ENCODE data around the gene TNNI3.
"Not testable (repeated sequence)": the region's sequence is repeated elsewhere in the genome, so short reads cannot be mapped to it uniquely, and the experiment has no call there.

The TNNI3 gene

DNA sequence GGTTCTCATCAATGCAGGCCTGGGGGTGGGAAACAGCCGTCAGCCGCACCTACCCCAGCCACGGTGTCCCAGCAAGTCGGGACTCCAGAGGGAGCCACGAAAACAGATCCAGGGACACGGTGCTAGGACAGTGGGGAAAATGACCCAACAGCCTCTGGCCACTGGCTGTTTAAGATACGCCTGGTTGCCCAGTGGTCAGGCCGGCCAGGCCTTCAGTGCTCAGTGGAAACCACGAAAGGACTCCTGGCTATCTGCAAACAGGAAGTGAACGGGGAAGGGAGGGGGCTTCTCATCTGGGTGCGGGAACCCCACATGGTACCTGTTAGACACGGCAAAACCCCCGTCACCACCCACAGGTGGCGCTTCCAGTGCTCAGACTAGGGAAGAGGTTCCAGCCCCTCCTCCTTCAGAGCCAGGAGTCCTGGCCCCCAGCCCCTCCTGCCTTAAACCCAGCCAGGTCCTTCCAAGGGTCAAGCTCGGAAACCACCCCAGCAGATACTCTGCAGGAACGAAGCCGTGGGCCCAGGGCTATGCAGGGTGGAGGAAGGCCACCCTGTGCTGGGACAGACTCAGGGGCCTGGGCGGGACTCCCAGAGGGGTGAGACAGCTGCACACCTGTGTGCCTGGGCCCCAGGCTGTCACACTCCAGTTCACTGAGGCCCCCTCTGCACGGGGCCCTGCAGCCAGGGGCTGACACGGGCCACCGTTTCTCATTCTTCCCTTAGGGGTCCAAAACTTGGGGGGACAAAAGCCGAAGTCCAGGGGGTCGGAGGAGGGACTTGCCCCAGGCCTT, 44.6 kb downstream of the TNNI3 start:
- no peak for DNase-seq (ENCODE audit: low read depth)

DNA sequence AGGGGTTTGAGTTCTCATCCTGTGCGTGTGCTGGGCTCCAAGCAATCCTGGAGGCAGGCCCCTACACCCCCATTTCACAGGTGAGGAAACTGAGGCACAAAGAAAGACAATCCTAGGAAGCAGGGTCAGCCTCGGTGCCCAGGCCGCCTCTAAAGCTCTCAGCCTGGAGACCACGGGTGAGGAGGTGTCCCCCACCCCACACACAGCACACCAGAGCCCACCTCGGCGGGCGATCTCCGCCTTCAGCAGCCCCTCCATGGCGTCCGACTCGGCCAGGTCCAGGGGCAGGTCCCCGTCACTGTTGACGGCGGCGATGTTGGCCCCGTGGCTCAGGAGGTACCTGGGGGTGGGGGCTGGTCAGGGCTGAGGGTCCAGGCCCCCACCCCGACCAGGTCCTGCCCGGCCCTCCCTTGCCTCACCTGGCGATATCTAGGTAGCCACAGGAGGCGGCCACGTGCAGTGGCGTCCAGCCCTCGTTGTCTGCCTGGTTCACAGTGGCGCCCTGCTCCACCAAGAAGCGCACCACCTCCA, 45.2 kb downstream of the TNNI3 start:
- DNase-seq (ENCODE audit: low read depth), result no peak

- DNase-seq (ENCODE audit: low read depth), result no peak
Measured at GRCh38 chr19:55111238-55111831, 46.2 kb downstream of the TNNI3 start.

DNA sequence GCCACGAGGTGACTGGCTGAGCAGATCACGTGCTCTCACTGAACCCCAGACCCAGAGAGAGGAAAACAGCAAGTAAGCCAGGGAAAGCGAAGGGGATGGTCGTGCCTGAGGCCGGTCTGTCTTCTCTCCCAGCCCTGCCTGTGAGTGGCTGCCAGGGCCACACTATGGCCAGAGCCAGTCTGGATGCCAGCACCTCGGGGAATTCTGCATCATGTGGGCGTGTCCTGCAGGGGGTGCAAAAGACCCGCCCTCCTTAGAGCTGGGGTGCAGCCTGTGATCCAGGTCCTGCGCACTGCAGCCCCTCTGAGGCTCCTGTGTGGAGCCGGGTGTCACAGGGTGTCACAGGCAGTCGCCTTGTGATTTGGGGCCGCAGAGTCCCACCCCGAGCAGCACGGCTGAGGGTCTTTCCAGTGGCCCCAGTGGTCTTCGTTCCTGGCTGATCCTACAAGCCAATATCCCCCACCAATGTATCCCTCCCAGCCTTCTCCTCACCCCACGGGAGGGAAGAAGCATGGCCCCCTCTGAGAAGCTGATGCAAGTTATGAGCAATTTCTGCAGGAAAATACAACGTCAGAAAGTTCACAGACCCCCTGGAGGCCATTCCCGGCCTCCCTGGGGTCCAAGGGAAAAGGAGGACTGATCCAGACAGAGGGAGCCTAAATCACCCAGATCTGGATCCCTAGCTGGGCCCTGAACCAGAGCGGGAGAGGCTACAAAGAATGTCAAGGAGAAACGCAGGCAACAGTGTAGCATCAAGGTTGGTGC, 47.8 kb downstream of the TNNI3 start:
- no peak for DNase-seq (ENCODE audit: low read depth)

- DNase-seq (ENCODE audit: low read depth), result not testable (repeated sequence)
Measured at GRCh38 chr19:55107252-55107651, 50.3 kb downstream of the TNNI3 start.

GRCh38 chr19:55106591-55106990, 50.9 kb downstream of the TNNI3 start:
- no peak for DNase-seq (ENCODE audit: low read depth)

DNA sequence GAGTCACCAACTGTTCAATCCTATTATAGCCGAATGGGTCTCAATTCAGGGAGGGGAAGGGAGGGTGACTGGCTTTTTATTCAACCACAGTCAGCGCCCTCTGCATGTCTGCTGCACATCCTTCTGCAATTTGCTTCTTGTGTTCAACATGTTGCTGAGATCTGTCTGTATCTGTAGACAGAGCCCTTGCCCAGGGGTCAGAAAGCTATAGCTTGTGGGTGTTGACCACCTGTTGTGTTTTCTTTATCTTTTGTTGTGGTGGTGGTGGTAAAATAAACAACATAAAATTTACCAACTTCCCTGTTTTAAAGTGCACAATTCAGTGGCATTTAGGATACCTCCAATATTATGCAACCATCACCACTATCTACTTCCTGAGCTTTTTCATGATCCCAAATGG, 52.3 kb downstream of the TNNI3 start:
- DNase-seq (ENCODE audit: low read depth), result no peak

GRCh38 chr19:55103190-55103589, 54.3 kb downstream of the TNNI3 start:
- no peak for DNase-seq (ENCODE audit: low read depth)
